Mammary epithelial cell (primary cell): ENCODE data around the gene OLFM2.

Experiments
- EZH2 ChIP-seq: IDR thresholded peaks from 2 replicates; pipeline ENCODE4 v1.6.1; 2012; ENCODE audit warnings: low read length, inconsistent platforms, borderline replicate concordance
- TF ChIP-seq, protein P1 (sequence below), 2 donors: IDR thresholded peaks in 1 of 2; conservative IDR thresholded peaks in 1 of 2; 2 replicates each; pipeline ENCODE4 v1.5.1; 2011 to 2012; ENCODE audit warnings: inconsistent platforms in 2 of 2, low read length in 2 of 2, mild to moderate bottlenecking in 2 of 2, control low read depth in 1 of 2, low read depth in 1 of 2; ENCODE audit not compliant: insufficient read depth in 1 of 2; ENCODE audit errors: extremely low read depth in 1 of 2

DNA sequence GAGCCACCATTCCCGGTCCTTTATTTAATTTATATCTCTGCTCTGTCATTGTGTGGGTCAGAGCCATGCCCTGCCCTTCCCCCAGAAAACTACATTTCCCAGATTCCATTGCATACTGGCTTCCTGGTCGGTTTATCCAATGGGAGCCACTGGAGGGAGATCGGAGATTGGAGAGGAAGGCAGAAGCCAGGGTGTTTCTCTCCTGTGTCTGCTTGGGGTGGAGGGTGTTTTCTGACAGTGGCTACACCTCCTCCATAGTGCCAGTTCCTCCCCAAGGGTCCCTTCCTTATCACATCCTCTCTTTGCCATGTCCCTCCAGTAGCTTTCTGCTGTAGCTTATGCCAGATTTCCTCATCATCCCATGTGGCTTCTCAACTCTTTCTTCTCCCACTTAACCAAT is 19.0 kb downstream of the OLFM2 start:
- TF ChIP-seq, protein P1, sequence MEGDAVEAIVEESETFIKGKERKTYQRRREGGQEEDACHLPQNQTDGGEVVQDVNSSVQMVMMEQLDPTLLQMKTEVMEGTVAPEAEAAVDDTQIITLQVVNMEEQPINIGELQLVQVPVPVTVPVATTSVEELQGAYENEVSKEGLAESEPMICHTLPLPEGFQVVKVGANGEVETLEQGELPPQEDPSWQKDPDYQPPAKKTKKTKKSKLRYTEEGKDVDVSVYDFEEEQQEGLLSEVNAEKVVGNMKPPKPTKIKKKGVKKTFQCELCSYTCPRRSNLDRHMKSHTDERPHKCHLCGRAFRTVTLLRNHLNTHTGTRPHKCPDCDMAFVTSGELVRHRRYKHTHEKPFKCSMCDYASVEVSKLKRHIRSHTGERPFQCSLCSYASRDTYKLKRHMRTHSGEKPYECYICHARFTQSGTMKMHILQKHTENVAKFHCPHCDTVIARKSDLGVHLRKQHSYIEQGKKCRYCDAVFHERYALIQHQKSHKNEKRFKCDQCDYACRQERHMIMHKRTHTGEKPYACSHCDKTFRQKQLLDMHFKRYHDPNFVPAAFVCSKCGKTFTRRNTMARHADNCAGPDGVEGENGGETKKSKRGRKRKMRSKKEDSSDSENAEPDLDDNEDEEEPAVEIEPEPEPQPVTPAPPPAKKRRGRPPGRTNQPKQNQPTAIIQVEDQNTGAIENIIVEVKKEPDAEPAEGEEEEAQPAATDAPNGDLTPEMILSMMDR (conservative IDR thresholded peaks at IDR 0.05 in 1 of 2, IDR thresholded peaks at IDR 0.05 in 1 of 2; ENCODE audit: extremely low read depth in 1 of 2, insufficient read depth in 1 of 2, low read depth in 1 of 2, low read length in 2 of 2), result no peak
- no peak for TF ChIP-seq EZH2
